CMK (cell line): ENCODE measurements around the gene BMPER.

Experiments used
- DNase-seq: peaks from one replicate; pipeline ENCODE4 v3.0.0-alpha.2; 2010; ENCODE audit warnings: low read depth

Gene BMPER

GRCh38 chr7:34184466-34184865 lies 279.1 kb downstream of the BMPER start:
- no peak for DNase-seq

GRCh38 chr7:34187798-34188307 lies 282.5 kb downstream of the BMPER start:
- no peak for DNase-seq

DNA sequence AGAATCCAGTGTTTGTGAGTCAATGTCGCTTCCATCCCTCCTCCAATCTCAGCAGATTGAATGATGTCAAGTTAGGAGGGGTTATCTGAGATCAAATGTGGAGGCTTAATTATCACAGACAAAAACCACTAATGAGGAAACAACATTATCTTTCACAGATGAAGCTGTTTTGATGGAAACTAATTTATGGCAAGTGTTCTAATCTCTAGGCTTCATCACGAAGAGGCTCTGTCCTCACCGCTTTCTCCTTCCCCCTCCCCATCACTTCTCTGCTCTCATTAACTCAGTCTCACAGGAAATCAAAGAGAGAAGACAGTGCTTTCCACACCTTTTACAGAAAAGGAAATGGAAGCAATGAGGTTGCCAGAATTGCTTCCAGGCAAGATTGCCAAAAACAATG lies 283.7 kb downstream of the BMPER start:
- DNase-seq: no peak

DNA sequence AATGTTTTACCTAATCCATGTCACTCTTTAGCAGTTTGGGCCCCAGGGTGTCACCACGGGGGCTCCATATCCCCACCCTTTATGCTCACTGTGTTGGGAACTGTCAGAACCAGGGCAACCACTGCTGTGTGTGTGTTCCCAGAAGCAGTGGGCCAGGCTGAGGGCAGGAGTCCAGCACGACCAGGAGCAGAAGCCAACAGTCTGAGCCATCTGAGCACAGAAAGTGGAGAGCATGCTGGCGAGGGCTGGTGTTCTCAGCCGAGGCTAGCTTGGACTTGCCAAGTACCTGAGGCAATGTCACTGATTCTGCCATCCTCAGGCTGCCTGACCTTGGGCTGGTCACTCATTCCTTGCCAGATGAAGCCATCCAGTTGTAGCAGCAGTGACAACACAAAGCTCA lies 285.0 kb downstream of the BMPER start:
- DNase-seq: no peak

GRCh38 chr7:34191162-34191561 lies 285.8 kb downstream of the BMPER start:
- DNase-seq: no peak

DNA sequence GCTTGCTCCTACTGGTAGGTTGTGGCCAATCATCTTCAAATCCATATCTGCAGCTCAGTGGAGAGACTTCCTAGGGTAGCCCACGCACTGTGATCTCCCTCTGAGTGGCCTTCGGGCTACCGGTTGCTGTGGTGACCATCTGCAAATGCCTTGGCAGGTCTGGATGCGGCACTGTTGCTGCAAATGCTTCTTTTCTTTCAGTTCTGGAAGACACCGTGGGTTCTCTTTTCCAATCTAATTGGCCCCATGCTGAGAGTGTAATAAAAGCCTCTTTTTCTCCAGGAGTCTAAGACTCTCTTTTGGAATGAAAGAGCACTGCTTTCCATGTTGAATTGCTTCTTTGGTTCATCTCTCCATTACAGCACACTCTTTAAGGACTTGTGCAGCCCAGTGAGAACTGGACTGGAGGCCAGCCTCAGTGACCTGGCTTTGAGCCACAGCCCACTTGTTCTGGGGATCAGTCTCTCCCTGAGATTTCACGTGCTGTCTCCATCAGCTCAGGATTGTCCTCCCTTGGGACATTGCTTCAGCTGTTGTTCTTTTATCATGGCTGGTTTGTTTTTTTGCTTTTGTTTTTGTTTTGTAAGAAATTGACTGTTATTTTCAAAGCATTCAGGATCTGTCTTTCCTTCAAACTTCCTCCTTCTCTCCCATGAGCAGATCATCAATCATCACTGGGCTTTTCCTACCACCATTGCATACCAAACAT lies 286.6 kb downstream of the BMPER start:
- no peak for DNase-seq

GRCh38 chr7:34192906-34193305 lies 287.6 kb downstream of the BMPER start:
- DNase-seq: no peak

DNA sequence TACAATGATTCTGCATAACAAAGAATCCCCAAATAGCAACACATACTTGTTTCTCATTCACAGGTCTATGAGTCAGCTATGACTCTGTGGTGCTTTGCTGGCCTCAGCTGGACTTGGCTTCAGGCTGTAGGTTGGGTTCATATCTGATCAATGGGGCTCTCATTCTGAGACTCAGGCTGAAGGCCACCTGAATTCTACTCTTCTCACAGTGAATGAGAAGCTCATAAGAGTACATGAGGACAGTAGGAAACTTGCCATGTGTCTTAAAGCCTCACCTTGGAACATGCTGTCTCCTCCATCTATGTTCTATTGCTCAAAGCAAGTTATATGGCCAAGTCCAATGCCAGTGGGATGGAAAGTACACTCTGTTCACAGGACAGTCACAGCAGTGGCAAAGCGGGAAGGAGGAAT lies 292.9 kb downstream of the BMPER start:
- DNase-seq: no peak
